GM21528 (cell line): ENCODE results near the gene ADAP1.
A peak's percentile ranks its signal among the peaks of the same experiment; 100 is the strongest.
"Not testable (repeated sequence)": the region's sequence is repeated elsewhere in the genome, so short reads cannot be mapped to it uniquely, and the experiment has no call there.

Experiments
- ATAC-seq: cut with Tn5 transposase; IDR thresholded peaks from one replicate; pipeline ENCODE4 v1.9.1; 2021; ENCODE audit warnings: mild to moderate bottlenecking, moderate library complexity; ENCODE audit not compliant: unreplicated experiment, low FRiP score

ADAP1 gene

GRCh38 chr7:954330-955238, at the start of gene ADAP1:
Gene ADAP1 (minus strand): TSS chr7:954680. CDS start chr7:954477, 203 bp downstream.
- ATAC-seq, result peak; percentile 34

- not testable (repeated sequence) for ATAC-seq
Measured at GRCh38 chr7:1002445-1002844, 48.0 kb upstream of the ADAP1 start.

- not testable (repeated sequence) for ATAC-seq
Measured at GRCh38 chr7:1002026-1002425, 47.5 kb upstream of the ADAP1 start.

GRCh38 chr7:1001069-1001770, 46.7 kb upstream of the ADAP1 start:
- ATAC-seq, result not testable (repeated sequence)

GRCh38 chr7:999941-1000935, 45.8 kb upstream of the ADAP1 start:
- no peak for ATAC-seq

- ATAC-seq, result no peak
Measured at GRCh38 chr7:999149-999879, 44.8 kb upstream of the ADAP1 start.

- ATAC-seq, result no peak
Measured at GRCh38 chr7:997404-998395, 43.2 kb upstream of the ADAP1 start.

GRCh38 chr7:996079-996872, 41.8 kb upstream of the ADAP1 start:
- no peak for ATAC-seq

GRCh38 chr7:995571-995970, 41.1 kb upstream of the ADAP1 start:
- ATAC-seq, result no peak

- ATAC-seq, result no peak
Measured at GRCh38 chr7:994592-995308, 40.3 kb upstream of the ADAP1 start.

GRCh38 chr7:992709-993607, 38.5 kb upstream of the ADAP1 start:
- peak; percentile 78 for ATAC-seq

GRCh38 chr7:991729-992656, 37.5 kb upstream of the ADAP1 start:
- no peak for ATAC-seq

GRCh38 chr7:990933-991728, 36.7 kb upstream of the ADAP1 start:
- ATAC-seq, result no peak

GRCh38 chr7:990352-990932, 36.0 kb upstream of the ADAP1 start:
- no peak for ATAC-seq
